SK-N-SH (cell line): ENCODE measurements around the gene RTN4. TPM values are rescaled to one million over a fixed set of nuclear protein-coding genes. Genes with fewer than 3 reads are reported as not detected.

Experiments used
- CTCF ChIA-PET: fragments of 300-600, 350-600 bp; formaldehyde crosslinking; extraction: SDS; loops from one replicate; lab custom pipeline; 2021; lab: Yijun Ruan, JAX
- POLR2A ChIA-PET: fragments of 350-600 bp; sonication (Branson Sonifier 250); formaldehyde crosslinking; extraction: SDS; loops from one replicate; lab custom pipeline; 2020; ENCODE audit warnings: antibody characterized with exemption, inconsistent platforms; lab: Yijun Ruan, JAX
- DNase-seq: peaks from one replicate; pipeline ENCODE4 v3.0.0; 2012
- H2AFZ ChIP-seq: fragments of 200-600 bp; sonication (generic); 2 replicates; pipeline ENCODE4 v1.8.1; 2016; ENCODE audit warnings: antibody characterized with exemption, mild to moderate bottlenecking, low read depth
- H3F3A ChIP-seq: fragments of 200-600 bp; sonication (generic); replicated peaks from 2 replicates; pipeline ENCODE3; 2016; ENCODE audit warnings: antibody characterized with exemption, mild to moderate bottlenecking; ENCODE audit not compliant: insufficient read depth
- H3K27ac ChIP-seq, 2 experiments: fragments of 200-500 bp in 1 of 2; fragments of 200-600 bp in 1 of 2; sonication (Bioruptor generic) in 1 of 2; sonication (generic), shearing (Covaris generic) in 1 of 2; 2 replicates each; pipeline versions ENCODE4 v1.5.1 to v1.6.1; 2014 to 2016; ENCODE audit warnings: low read depth in 2 of 2, inconsistent platforms in 1 of 2, low read length in 1 of 2, mild to moderate bottlenecking in 1 of 2, mixed read lengths in 1 of 2
- H3K27me3 ChIP-seq: fragments of 200-600 bp; sonication (generic), shearing (Covaris generic); 2 replicates; pipeline ENCODE4 v1.6.1; 2016; ENCODE audit warnings: mixed run types; ENCODE audit not compliant: insufficient read depth
- H3K36me3 ChIP-seq, 2 experiments: fragments of 200-500 bp in 1 of 2; fragments of 200-600 bp in 1 of 2; sonication (Bioruptor generic) in 1 of 2; sonication (generic) in 1 of 2; replicated peaks in 1 of 2; 2 replicates each; pipeline versions ENCODE3 to v1.5.1; 2014 to 2016; ENCODE audit warnings: low read length in 1 of 2, mild to moderate bottlenecking in 1 of 2; ENCODE audit not compliant: insufficient read depth in 2 of 2, control insufficient read depth in 1 of 2
- H3K4me1 ChIP-seq, 2 experiments: fragments of 200-500 bp in 1 of 2; fragments of 200-600 bp in 1 of 2; sonication (Bioruptor generic) in 1 of 2; sonication (generic), shearing (Covaris generic) in 1 of 2; 2 replicates each; pipeline versions ENCODE4 v1.5.1 to v1.6.1; 2014 to 2016; ENCODE audit warnings: low read depth in 1 of 2, low read length in 1 of 2, mixed run types in 1 of 2; ENCODE audit not compliant: insufficient read depth in 2 of 2, control insufficient read depth in 1 of 2
- H3K4me2 ChIP-seq: fragments of 200-600 bp; sonication (generic), shearing (Covaris generic); 2 replicates; pipeline ENCODE4 v1.6.1; 2017; ENCODE audit warnings: mixed run types
- H3K4me3 ChIP-seq, 2 experiments: fragments of 200-500 bp in 1 of 2; fragments of 200-600 bp in 1 of 2; sonication (Bioruptor generic) in 1 of 2; sonication (generic), shearing (Covaris generic) in 1 of 2; 2 replicates each; pipeline versions ENCODE4 v1.5.1 to v1.8.1; 2014 to 2016; ENCODE audit warnings: low read depth in 2 of 2, inconsistent platforms in 1 of 2, low read length in 1 of 2, mild to moderate bottlenecking in 1 of 2, mixed read lengths in 1 of 2, moderate library complexity in 1 of 2
- H3K79me2 ChIP-seq: fragments of 200-600 bp; sonication (generic); 2 replicates; pipeline ENCODE4 v1.8.1; 2017; ENCODE audit warnings: mild to moderate bottlenecking; ENCODE audit not compliant: insufficient read depth
- H3K9ac ChIP-seq: fragments of 200-600 bp; sonication (generic); 2 replicates; pipeline ENCODE4 v1.6.1; 2017; ENCODE audit warnings: mixed run types
- H3K9me2 ChIP-seq: fragments of 200-600 bp; sonication (generic); 2 replicates; pipeline ENCODE4 v1.6.1; 2017; ENCODE audit warnings: mixed run types
- H3K9me3 ChIP-seq: fragments of 200-600 bp; sonication (generic); 2 replicates; pipeline ENCODE4 v1.6.1; 2017; ENCODE audit warnings: mixed run types, mild to moderate bottlenecking, moderate library complexity
- H4K20me1 ChIP-seq: fragments of 200-600 bp; sonication (generic); 2 replicates; pipeline ENCODE4 v1.6.1; 2017; ENCODE audit warnings: mild to moderate bottlenecking, mixed run types; ENCODE audit not compliant: insufficient read depth
- IRF3 ChIP-seq: fragments of 150-350 bp; IDR thresholded peaks from 2 replicates; pipeline ENCODE4 v1.6.1; 2016; ENCODE audit warnings: mild to moderate bottlenecking, low read depth, low read length
- RCOR1 ChIP-seq: fragments of 150-350 bp; IDR thresholded peaks from 2 replicates; pipeline ENCODE4 v1.6.1; 2017; ENCODE audit warnings: antibody characterized with exemption, low read length
- SMC3 ChIP-seq: IDR thresholded peaks from 2 replicates; pipeline ENCODE4 v1.6.1; 2012; ENCODE audit warnings: low read depth, low read length, improper control_type of control experiment
- USF1 ChIP-seq: IDR thresholded peaks from 2 replicates; pipeline ENCODE4 v1.4.0; 2012; ENCODE audit warnings: low read depth, borderline replicate concordance
- WGBS: methylation state at CpG from one replicate; pipeline ENCODE4 v1.1.6; 2017; ENCODE audit warnings: low lambda C conversion rate; 5-methylcytosine and 5-hydroxymethylcytosine counted together
- polyA plus RNA-seq, 3 experiments: library from polyadenylated mRNA; depleted of rRNA; stranded (reverse); fragments of >200 nt; gene quantifications; 2 replicates each; pipeline ENCODE4 v1.2.3, GENCODE V29; 2012

The RTN4 gene
- polyA plus RNA-seq, 1 of the 3 experiments (the other 2 are of a cell fraction), result 315 TPM

DNA sequence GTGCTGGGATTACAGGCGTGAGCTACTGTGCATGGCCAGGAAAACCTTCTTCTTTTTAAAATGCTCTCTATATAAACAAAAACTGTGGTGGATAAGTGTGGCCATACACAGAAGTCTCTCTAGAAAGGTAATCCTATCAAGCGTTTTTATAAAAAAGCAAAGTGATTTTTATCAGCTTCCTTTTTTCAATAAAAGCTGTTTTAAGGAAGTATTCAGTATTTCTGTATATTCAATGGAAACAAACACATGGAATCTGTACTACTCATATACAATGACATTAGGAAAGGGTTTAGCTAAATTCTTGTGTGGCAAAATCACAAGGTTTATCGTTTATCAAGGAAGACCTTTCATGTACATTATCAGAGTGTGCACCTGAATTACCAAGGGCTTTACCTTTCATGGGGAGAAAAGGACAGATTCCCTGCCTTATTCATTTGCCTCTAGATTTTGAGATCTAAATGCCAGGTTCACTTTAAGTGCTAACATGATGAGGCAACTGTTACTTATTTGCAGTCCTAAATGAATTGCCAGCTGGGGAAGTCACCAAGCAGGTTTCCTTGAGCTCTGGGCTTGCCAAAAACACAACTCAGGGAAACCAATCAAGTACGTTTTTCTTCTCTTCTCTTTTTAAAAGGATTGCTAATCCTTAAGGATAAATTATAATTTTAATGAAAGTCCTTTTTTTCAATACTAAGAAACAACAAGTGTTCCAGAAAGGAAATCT, 70.8 kb downstream of the RTN4 start:
- 75% methylated on average over 4 of the region's 4 CpGs for WGBS
- Histone ChIP-seq H3K9me3 (no peaks in the 10 kb centered on the region), H3K27me3 (no peaks in the 10 kb centered on the region), H3K9ac (no peak overlapping the region), H3K4me2 (no peak overlapping the region), H3K9me2 (no peaks in the 10 kb centered on the region), H3K36me3 (peaks cover 71 to 78% of the 10 kb centered on the region in 2 experiments), H3K79me2 (peaks cover 100% of the 10 kb centered on the region), H4K20me1 (peaks cover 100% of the 10 kb centered on the region), H3K27ac (peak overlapping the region; percentile 1 to 28; a peak in 3 of 4 replicates)
- POLR2A ChIA-PET, result no interaction called here
- CTCF ChIA-PET, result interaction anchor here (1.1 kb wide), 1 partner anchor 18 kb away, joined by 3 read pairs; no protein-coding TSS in a partner anchor
- TF ChIP-seq USF1 (no peak), RCOR1 (no peak), SMC3 (no peak), IRF3 (no peak)
- TF ChIP-seq, all 33 proteins: peak for 0
- peaks cover 3 to 18% of the 10 kb centered on the region in 2 experiments; a peak in 3 of 4 replicates for H3K4me1 ChIP-seq
- no peak overlapping the region for H2AFZ ChIP-seq
- no peak for DNase-seq
- no peak overlapping the region for H3K4me3 ChIP-seq
- peaks cover 53% of the 10 kb centered on the region for H3F3A ChIP-seq

DNA sequence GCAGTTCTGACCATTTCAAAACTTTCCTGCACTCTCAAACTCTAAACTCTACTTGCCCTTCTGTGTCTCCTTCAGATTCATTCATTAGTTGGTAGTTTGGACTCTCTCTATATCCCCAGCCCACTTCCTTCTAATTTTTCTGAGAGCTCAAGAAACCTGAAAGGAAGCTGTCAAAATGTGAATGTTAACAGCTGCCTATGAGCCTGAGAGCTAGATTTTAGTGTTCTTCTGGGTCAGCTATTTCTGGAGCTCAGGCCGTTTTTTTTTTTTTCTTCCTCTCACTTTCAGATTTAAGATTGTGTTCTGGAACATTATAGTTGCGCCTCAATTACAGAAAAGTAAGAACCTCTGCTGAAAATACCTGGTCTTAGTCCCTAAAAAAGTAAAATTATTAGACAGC, 73.1 kb downstream of the RTN4 start:
- Histone ChIP-seq H3K27ac (0 out of 4 replicates have a peak overlapping the region, but pooled peaks of 1 of the 2 experiments have one; percentile 8), H3K4me2 (no peak overlapping the region), H3K79me2 (peaks cover 100% of the 10 kb centered on the region), H3K9me3 (no peaks in the 10 kb centered on the region), H3K27me3 (no peaks in the 10 kb centered on the region), H3K9ac (no peak overlapping the region), H2AFZ (no peak overlapping the region), H3K4me3 (no peak overlapping the region), H3K4me1 (peaks cover 3 to 6% of the 10 kb centered on the region in 2 experiments; a peak in 3 of 4 replicates), H3K36me3 (peaks cover 70 to 88% of the 10 kb centered on the region in 2 experiments), H3K9me2 (no peaks in the 10 kb centered on the region), H4K20me1 (peaks cover 100% of the 10 kb centered on the region), H3F3A (peaks cover 40% of the 10 kb centered on the region)
- TF ChIP-seq USF1, result no peak
- CTCF ChIA-PET, result interaction anchor here (0.6 kb wide), 1 partner anchor 142 kb away, joined by 3 read pairs; no protein-coding TSS in a partner anchor
- POLR2A ChIA-PET, result no interaction called here
- WGBS, result 94% methylated on average over 2 of the region's 2 CpGs
- DNase-seq, result no peak
